HEK293T (cell line): ENCODE data around the gene CCDC88B.

Experiments
- ARNT ChIP-seq: fragments of 450-650 bp; IDR thresholded peaks from 2 replicates; pipeline ENCODE4 v1.6.1; 2017; ENCODE audit warnings: mild to moderate bottlenecking
- BHLHE40 ChIP-seq: fragments of 450-650 bp; IDR thresholded peaks from 2 replicates; pipeline ENCODE4 v1.6.1; 2016; ENCODE audit warnings: mild to moderate bottlenecking, moderate library complexity, borderline replicate concordance
- ELF4 ChIP-seq: fragments of 450-650 bp; IDR thresholded peaks from 2 replicates; pipeline ENCODE4 v1.6.1; 2017; ENCODE audit warnings: antibody characterized with exemption
- FOXA1 ChIP-seq: fragments of 450-650 bp; IDR thresholded peaks from 2 replicates; pipeline ENCODE4 v1.6.1; 2016; ENCODE audit warnings: mild to moderate bottlenecking
- FOXK2 ChIP-seq: fragments of 450-650 bp; IDR thresholded peaks from 2 replicates; pipeline ENCODE4 v1.6.1; 2016; ENCODE audit warnings: mild to moderate bottlenecking
- FOXM1 ChIP-seq: fragments of 450-650 bp; IDR thresholded peaks from 2 replicates; pipeline ENCODE4 v1.6.1; 2017; ENCODE audit warnings: mild to moderate bottlenecking, borderline replicate concordance
- HDGF ChIP-seq: fragments of 450-650 bp; IDR thresholded peaks from 2 replicates; pipeline ENCODE4 v1.6.1; 2017; ENCODE audit warnings: antibody characterized with exemption, borderline replicate concordance
- L3MBTL2 ChIP-seq: fragments of 450-650 bp; conservative IDR thresholded peaks from 2 replicates; pipeline ENCODE4 v1.6.1; 2016; ENCODE audit warnings: mild to moderate bottlenecking
- LEF1 ChIP-seq: fragments of 450-650 bp; IDR thresholded peaks from 2 replicates; pipeline ENCODE4 v1.6.1; 2017; ENCODE audit warnings: mild to moderate bottlenecking, borderline replicate concordance
- PKNOX1 ChIP-seq: fragments of 450-650 bp; IDR thresholded peaks from 2 replicates; pipeline ENCODE4 v1.6.1; 2016
- SP1 ChIP-seq: fragments of 450-650 bp; IDR thresholded peaks from 2 replicates; pipeline ENCODE4 v1.6.1; 2017
- SUZ12 ChIP-seq: fragments of 450-650 bp; IDR thresholded peaks from 2 replicates; pipeline ENCODE4 v1.6.1; 2016; ENCODE audit warnings: mild to moderate bottlenecking
- ZNF384 ChIP-seq: fragments of 450-650 bp; IDR thresholded peaks from 2 replicates; pipeline ENCODE4 v1.6.1; 2016

DNA sequence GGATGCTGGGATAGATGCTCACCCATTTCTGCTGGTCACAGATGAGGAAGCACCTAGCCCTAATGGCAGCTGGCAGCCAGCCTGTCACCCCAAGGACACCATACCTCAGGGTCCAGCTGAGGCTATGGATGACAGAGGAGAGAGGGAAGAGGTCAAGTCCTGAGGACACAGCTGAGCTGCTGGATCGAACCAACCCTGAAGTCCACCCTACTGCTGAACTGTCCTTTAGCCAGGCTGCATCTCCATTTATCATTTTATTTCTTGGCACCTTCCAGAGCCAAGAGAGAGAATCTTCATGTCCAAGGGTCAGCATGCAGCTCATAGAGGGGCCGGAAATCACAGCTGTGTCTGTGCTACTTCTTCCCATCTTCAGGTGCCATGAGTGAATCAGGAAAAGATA is 49.8 kb downstream of the CCDC88B start:
- no peak for TF ChIP-seq L3MBTL2
- TF ChIP-seq FOXA1: no peak
- no peak for TF ChIP-seq ARNT
- TF ChIP-seq SP1: no peak
- TF ChIP-seq ZNF384: no peak
- no peak for TF ChIP-seq FOXM1
- TF ChIP-seq HDGF: no peak
- no peak for TF ChIP-seq FOXK2
- no peak for TF ChIP-seq SUZ12
- no peak for TF ChIP-seq BHLHE40
- no peak for TF ChIP-seq PKNOX1
- TF ChIP-seq LEF1: no peak
- no peak for TF ChIP-seq ELF4
